GM12873 (cell line): ENCODE measurements around the gene EPHB3.

ENCODE experiments used
- CTCF ChIP-seq: IDR thresholded peaks from 2 replicates; pipeline ENCODE4 v1.5.1; 2012; ENCODE audit warnings: low read depth, mild to moderate bottlenecking, moderate library complexity, low read length, control low read depth; ENCODE audit not compliant: insufficient read depth; ENCODE audit errors: missing control alignments

Gene EPHB3

DNA sequence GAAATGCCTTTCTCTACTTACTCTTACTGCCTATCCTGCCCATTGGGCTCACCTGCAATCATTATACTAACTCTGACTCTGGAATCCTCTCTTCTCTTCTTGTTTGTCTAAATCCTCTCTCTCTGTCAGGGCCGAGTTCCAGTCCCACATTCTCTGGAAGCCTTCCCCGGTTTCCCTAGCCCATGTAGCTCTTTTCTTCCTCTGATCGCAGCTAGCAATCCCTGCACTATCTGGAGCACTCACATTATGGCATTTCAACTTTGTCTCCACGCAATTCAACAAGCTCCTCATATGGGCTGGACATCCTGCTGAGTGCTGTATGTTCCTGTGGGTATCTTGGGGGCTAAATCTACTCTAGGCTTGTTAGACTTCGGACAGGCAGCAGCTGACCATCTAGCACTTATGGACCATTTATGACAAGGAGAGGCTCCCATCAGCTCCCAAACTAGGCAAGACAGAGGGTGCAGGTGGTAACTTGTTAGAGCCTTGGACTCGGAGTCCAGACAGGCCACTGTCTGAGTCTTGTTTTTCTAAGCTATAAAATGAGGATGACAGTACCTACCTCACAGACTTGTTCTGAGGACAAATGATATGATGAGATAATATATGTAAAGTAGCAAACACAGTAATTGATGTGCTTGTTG lies 58.3 kb downstream of the EPHB3 start:
- no peak for TF ChIP-seq CTCF

GRCh38 chr3:184620475-184621119 lies 59.0 kb downstream of the EPHB3 start:
- TF ChIP-seq CTCF: no peak

DNA sequence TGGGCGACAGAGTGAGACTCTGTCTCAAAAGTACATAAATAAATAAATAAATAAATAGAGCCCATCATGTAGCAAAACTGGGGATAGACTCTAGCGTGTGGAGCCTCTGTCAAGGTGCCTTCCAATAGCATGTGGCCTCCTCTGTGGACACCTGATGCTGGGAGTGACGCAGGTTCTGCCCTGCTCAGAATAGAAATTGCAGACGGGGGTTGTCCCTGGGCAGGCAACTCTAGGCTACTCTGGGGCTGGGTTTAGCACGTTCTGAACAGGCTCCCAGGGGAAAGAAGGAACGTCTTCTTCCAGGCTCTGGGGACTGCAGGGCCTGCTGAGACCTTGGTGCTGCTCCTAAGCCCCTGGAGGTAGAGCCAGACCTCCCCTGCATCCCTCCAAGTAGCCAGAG lies 65.3 kb downstream of the EPHB3 start:
- TF ChIP-seq CTCF: no peak

- no peak for TF ChIP-seq CTCF
Observed at GRCh38 chr3:184629555-184630160, 68.1 kb downstream of the EPHB3 start.

- TF ChIP-seq CTCF: no peak
Observed at GRCh38 chr3:184630861-184631471, 69.4 kb downstream of the EPHB3 start.

- no peak for TF ChIP-seq CTCF
Observed at GRCh38 chr3:184631472-184631861, 69.9 kb downstream of the EPHB3 start.
